ENCODE results near the gene HPS4. TPM values are rescaled to one million over a fixed set of nuclear protein-coding genes. Genes with fewer than 3 reads are reported as not detected.
"Not testable (repeated sequence)": the region's sequence is repeated elsewhere in the genome, so short reads cannot be mapped to it uniquely, and the experiment has no call there.

The HPS4 gene
- total RNA-seq, 1 donor from 2014 or later, result 11.9 TPM

DNA sequence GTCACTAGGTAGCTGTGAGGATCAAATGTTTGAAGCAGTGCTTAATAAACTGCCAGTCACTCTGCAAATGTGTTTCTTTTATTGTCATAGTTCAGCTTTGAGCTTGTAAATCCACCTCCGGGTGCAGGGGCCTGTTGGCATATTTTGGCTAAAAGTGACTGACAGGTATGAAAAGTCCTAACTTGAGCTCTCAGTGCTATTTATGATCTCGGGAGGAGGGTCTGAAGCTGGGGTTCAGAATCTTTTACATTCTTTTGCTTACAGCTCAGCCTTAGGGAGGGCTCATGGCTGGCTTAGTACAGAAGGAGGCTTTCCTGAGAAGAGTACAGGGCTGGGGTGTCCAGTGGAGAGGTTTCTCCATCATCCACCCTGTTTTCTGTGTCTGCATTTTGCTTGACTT is 53.0 kb downstream of the HPS4 start:
- intact Hi-C loops (cut with DNase I), result no loop called here

DNA sequence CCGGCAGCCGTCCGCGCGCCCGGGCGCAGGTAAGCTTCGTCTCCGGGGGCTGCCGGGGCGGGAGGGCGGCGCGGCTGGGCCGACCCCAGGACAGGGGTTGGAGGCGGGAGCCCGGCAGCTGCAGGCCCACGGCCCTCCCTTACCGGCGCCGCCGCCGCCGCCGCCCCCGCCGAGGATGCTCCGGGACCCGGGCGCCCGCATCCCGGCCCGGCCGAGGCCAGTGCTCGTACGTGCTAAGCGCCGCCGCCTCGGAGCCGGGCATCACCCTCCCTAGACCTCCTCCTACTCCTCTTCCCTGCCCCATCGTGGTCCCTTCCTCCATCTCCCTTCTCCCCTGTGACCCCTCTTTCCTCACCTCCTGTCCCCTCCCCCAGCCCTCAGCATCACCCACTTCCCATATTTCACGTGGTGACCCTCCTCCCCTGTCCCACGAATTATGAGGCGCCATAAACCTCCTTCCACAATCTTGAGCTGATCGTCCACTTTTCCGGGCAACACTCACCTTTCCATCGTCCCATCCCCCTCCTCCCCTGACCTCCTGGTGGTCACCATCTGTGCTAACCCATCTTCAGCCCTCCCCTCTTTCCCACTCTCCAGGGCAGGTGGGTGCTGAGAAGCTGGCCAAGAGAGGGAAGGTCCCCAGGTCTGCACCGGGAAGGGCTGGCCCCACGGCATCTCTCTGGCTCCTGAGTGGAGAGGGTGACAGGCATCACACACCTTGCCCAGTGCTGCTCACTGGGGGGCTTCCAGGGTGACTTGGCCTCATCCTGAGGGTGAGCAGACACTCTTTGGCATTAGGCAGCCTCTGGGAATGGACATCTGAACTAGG is 53.9 kb downstream of the HPS4 start:
- no peak for DNase-seq (ENCODE audit: low spot score)
- intact Hi-C loops (cut with DNase I), result no loop called here

More for the DNA sequence above, 53.0 kb downstream of the HPS4 start:
- no peak for DNase-seq (ENCODE audit: low spot score)

DNA sequence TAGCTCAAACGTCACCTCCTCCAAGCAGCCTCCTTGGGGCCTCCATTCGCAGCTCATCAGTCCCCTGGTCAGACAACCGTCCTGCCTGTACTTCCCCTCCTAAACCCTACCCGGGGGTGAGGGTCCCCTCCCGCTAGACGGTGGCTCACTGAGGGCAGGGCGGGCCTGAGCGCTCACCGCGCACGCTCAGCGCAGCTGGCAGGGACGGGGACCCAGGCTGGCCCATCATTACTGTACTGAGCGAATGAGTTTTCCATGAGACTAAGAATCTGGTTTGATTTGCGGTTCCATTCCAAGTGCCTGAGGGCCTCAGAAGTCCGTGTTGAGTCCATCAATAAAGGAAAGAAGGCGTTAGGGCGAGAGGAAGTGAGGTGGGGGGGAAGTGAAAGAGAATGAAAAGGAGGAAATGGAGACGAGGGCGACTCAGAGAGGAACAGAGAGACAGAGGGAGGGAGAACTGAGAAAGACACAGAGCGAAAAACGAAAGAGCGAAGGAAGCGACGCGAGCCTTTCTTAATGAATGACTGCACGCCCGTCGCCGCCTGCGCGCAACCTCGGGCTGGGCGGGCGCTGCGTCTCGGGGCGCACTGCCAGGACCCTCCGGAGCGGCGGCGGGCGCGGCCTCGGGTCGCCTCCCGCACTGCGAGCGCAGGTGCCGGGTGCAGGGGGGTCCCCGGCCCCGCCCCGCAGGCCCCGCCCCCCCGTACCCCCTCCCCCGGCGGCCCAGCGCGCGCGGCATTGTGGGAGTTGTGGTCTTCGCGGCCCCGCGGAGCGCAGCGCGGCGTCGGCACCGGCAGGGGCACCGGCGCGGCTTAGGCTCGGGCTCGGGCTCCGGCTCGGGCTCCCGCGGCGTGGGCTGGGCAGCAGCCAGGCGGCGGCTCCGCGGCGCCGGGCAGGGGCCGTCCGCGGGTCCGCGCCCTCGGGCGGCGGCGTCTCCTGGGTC is 54.8 kb downstream of the HPS4 start, which contains the start of gene ASPHD2:
ASPHD2 (plus strand) TSS at position 746 of the 943 bp plus-strand sequence. CDS start 4,356 bp downstream, outside the sequence.
- DNase-seq (ENCODE audit: low spot score), result no peak
- intact Hi-C loops (cut with DNase I), result no loop called here

DNA sequence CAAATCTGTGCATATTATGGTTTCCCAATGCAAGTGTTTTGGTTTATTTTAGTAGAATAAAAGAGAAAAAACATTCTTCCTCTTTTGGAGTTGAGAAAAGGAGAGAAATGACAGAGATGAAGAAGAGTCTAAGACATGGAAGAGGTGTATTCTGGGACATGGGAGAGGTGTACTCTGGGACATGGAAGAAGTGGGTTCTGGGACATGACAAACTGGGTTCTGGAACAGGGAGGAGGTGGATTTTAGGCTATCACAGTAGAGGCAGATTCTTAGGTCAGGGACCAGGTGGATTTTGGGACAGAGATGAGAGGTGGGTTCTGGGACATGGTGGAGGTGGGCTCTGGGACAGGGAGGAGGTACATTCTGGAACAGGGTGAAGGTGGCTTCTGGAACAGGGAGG is 56.7 kb downstream of the HPS4 start:
- DNase-seq (ENCODE audit: low spot score), result no peak
- intact Hi-C loops (cut with DNase I), result no loop called here

DNA sequence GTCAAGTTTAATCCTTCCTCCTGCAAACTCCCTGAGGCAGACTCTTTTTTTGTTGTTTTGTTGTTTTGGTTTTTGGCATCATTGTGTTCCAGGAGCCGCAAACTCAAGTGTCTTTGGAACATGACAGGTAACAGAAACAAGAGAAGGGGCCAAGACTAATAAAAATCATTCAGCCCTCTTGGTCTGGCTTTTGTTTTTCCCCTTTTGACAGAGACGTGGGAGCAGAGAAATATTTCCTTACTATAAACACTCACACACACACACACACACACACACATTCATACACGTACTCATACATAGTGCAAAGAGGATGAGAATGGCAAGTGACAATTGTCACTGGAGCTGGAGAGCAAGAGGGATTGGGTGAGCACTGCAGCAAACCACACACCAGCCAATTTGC is 65.0 kb downstream of the HPS4 start:
- no peak for DNase-seq (ENCODE audit: low spot score)
- intact Hi-C loops (cut with DNase I), result no loop called here

DNA sequence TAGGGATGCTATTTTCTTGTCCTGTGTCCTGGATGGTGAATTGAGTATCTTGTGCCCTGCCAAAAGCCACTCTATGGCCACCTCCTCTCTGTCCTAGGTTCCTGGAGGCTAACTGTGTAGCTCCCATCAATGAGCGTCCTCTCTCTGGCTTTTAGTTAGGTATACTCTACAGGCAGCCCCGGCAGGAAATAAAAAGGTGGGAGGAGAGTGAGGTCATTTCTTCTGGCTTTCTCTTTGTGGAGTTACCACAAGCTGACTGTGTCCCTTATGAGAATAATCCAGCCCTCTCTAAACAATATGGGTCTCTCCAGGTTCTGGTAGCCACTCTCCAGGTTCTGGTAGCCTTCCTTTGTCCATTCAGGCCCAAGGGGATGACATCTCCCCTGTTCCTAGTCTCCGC is 66.2 kb downstream of the HPS4 start:
- DNase-seq (ENCODE audit: low spot score), result no peak
- intact Hi-C loops (cut with DNase I), result no loop called here

DNA sequence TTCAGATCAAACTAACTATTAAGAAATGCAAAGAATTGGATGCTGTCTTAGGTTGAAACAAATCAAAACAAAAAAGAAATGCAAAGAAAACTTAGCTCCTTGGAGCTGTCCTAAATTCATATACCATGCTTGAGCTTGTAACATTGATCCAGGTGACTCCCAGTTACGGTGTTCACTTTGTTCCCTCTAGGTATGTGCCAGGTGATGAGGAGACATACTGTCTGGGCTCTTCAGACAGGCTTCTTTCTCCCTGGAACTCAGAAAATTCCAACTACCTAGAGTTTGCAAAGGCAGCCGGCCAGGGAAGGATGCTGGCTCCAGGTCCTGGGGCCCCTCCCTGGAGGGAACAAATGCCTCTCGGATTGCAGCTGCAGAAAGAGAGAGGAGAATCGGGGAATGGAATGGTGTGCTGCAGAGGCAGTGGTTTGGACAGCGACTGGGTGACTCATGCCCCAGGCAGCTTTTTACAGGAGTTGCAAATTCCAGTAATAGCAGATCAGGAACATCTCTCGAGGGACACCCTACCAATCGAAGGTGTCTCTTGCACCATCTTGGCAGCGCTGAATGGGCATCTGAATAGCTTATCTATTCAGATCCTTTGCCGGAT is 66.8 kb downstream of the HPS4 start:
- no peak for DNase-seq (ENCODE audit: low spot score)
- intact Hi-C loops (cut with DNase I), result no loop called here

DNA sequence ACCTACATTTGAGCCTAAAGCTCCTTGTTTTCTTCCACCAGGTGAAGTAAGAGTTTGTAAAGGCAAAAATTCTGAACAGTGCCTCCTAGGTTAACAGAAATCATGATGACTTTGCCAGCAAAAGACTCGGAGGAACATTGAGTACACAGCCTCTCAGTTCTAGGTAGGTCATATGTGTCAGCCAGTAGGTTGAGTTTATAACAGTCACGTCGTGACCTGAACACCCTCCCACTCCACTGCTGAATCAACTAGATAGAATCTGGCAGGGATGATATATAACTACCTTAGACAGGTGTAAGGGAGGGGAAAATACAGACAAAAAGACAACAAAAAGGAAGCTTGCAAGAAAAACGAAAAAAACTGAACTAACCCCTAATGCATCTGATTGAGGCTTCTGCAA is 67.3 kb downstream of the HPS4 start:
- no peak for DNase-seq (ENCODE audit: low spot score)
- intact Hi-C loops (cut with DNase I), result no loop called here

DNA sequence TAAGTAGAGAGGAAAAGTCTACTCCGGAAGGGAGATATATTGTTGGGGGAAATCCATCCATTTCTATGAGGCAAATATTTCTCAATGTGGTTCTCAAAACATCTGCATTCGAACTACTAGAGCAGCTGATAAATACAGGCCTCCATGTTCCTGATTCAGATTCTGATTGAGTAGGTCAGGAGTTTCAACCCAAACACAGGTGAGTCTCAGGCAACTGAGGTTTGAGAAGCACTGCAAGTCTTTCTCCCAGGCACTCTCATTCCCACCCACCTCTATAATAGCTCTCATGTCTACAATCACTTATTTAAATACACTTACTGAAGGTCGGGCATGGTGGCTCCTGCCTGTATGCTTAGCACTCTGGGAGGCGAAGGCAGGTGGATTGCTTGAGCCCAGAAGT is 69.2 kb downstream of the HPS4 start:
- intact Hi-C loops (cut with DNase I), result no loop called here
- no peak for DNase-seq (ENCODE audit: low spot score)

DNA sequence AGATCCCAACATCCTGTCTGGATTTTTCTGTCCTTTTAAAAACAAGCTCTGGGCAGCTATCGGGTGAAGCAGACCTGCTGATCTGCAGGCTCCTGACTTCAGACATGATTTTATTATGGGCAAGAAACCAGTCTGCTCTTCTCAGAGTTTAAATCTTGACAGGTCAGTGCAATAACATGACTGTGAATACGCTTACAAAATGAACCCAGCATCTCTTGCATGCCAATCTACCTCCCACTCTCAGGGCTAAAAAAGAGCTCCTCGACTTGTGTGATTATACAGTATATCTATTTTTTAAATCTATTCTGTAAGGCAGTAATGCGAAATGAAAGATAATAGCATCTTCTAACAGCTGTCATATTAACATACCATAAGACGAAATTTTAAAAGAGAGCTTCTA is 73.2 kb downstream of the HPS4 start:
- DNase-seq (ENCODE audit: low spot score), result no peak
- intact Hi-C loops (cut with DNase I), result no loop called here

DNA sequence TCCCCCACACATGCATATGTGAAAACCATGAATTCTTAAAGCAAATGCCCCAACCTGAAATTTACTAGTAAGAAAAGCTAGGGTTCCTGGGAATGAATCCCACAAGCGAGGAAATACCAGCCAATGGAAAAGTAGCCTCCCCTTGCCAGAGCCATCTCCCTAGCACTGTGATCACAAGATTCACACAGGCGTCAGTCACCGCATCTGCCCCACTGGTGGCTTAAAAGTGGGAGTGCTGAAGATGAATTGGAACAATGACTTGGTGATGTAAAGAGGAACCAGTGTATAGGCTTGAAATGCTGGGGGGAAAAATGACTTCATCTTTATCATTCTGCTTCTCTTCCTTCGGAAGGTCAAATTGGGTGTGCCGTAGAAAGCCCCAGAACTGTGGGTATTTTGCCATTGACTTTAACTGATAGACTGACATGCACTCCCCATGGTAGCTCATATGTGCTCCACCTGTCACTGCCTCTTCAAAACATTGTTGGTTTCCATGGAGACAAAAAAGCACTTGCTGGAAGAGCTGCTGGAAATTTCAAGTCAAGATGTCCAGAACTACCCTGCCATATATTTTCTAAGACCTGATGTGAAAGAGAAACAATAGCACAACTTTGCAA is 73.8 kb downstream of the HPS4 start:
- intact Hi-C loops (cut with DNase I), result no loop called here
- no peak for DNase-seq (ENCODE audit: low spot score)

DNA sequence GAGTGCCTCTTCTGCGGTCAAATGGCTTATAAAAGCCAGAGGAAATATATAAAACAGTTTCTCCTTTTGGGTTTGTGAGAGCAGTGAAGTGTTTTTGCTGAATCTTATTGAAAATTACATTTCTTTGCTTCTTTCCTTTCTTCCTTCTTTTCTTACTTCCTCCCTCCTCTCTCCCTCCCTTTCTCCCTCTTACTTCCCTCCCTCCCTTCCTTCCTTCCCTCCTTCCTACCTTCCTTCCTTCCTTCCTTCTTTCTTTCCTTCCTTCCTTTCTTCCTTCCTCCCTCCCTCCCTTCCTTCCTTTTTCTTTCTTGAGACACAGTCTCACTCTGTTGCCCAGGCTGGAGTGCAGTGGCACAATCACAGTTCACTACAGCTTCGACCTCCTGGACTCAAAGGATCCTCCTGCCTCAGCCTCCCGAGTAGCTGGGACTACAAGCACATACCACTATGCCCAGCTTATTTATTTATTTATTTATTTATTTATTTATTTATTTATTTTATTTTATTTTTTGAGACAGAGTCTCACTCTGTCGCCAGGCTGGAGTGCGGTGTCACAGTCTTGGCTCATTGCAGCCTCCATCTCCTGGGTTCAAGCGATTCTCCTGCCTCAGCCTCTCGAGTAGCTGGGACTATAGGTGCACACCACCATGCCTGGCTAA is 74.9 kb downstream of the HPS4 start:
- intact Hi-C loops (cut with DNase I); DNase-seq (ENCODE audit: low spot score): not testable (repeated sequence)

DNA sequence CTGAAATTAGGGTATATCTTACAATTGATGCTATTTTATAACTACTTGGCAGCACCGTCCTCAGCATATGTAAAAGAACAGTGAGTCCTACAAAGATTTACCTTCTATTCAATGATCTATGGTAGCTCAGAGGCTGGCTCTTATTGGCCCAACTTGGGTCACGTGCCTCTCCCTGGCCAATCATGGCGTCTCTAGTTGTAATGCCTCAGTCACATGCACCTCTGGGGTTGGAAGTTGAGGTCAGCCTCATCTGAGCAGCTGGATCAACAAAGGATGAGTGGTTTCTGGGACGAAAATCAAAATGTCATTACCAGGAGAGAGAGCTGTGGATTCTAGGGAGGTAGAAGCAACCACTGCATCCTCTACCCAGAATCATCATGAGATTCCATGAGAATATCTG is 77.5 kb downstream of the HPS4 start:
- intact Hi-C loops (cut with DNase I), result no loop called here
- DNase-seq (ENCODE audit: low spot score), result no peak

DNA sequence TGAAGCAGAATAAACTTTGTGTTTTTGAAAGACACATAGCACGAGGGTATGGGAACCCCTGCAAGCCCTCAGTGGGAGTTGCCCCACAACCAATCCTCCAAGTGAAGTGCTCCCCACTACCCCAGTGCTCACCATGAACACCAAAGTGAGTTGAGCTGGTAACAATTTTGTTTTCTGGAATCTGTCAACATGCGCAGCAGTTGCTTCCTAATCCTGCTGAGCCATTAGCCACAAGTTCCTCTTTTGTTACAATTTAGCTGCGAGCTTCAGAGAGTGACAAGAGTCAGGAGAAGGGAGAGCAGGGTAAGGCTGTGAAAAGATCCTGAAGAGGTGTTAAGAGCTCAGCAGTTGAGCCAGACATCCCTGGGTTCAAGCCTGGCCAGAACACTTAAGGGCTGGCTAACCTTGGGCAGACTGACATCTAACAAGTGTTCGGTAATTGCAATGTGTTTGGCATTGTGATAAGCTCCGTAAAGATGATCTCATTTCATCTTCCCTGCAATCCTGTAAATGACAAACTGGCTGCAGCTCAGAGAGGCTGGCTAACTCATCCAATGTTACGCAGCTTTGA is 78.6 kb downstream of the HPS4 start:
- DNase-seq (ENCODE audit: low spot score), result no peak
- intact Hi-C loops (cut with DNase I), result no loop called here

DNA sequence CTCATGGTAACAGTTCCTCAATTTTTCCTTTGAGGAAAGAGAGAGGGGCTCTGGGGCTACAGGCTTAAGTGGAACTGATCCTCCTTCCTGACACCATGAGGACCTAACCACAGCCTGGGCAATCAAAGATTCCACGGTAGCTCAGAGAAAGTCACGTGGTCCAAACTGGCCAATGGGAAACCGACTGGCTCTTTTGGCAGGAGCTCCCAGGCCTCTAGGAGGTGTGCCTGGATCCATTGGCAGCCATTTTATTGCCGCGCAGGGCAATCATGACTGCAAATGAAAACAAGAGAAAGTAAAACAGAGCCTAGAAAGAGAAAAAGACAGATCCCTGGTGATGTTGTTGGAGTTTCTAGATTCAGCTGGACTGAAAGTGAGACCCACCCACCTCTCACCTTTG is 81.9 kb downstream of the HPS4 start:
- intact Hi-C loops (cut with DNase I), result no loop called here
- DNase-seq (ENCODE audit: low spot score), result no peak

All from cardiac septum (tissue), 1 donor.